Activated B cell treated with CpG ODN at 0.5 μM for 24 hours (primary cell): ENCODE data around the gene TMC8. TPM values are rescaled to one million over a fixed set of nuclear protein-coding genes. Genes with fewer than 3 reads are reported as not detected.

Experiments
- ATAC-seq: fragments of 200-7000 bp; cut with Tn5 transposase; one replicate; pipeline ENCODE4 v1.10.0; 2021; ENCODE audit warnings: low read depth, mild to moderate bottlenecking, moderate library complexity
- CTCF ChIA-PET: fragments of 350-600 bp; sonication (Branson Sonifier 250); formaldehyde crosslinking; loops from one replicate; lab custom pipeline; 2021; ENCODE audit warnings: antibody characterized with exemption; lab: Charles Lee
- POLR2A ChIA-PET: fragments of 350-600 bp; sonication (Branson Sonifier 250); formaldehyde crosslinking; loops from one replicate; lab custom pipeline; 2021; ENCODE audit warnings: antibody characterized with exemption; lab: Charles Lee
- DNase-seq: peaks from one replicate; pipeline ENCODE4 v3.0.0; 2022
- H3K27ac Mint-ChIP-seq: one replicate; pipeline ENCODE4 v1.8.0; 2020; ENCODE audit warnings: mixed read lengths
- H3K27me3 Mint-ChIP-seq: one replicate; pipeline ENCODE4 v1.8.0; 2021; ENCODE audit warnings: mixed read lengths
- H3K36me3 Mint-ChIP-seq: one replicate; pipeline ENCODE4 v1.8.0; 2021; ENCODE audit warnings: low read depth, mixed read lengths
- H3K4me1 Mint-ChIP-seq: one replicate; pipeline ENCODE4 v1.8.0; 2021; ENCODE audit warnings: mixed read lengths
- H3K4me3 Mint-ChIP-seq: one replicate; pipeline ENCODE4 v1.8.0; 2020; ENCODE audit warnings: mild to moderate bottlenecking, mixed read lengths
- H3K9me3 Mint-ChIP-seq: one replicate; pipeline ENCODE4 v1.8.0; 2020; ENCODE audit warnings: mixed read lengths
- intact Hi-C: fragments of 100-400 bp; cut with micrococcal nuclease; formaldehyde crosslinking; loops from one replicate; pipeline ENCODE4 v1.15.1; 2024
- total RNA-seq: library from RNA; stranded (reverse); gene quantifications from 2 replicates; pipeline ENCODE4 v1.2.3, GENCODE V29; 2022
- TF ChIP-seq, protein P1 (sequence below): fragments of 200-600 bp; IDR thresholded peaks from one replicate; pipeline ENCODE4 v1.8.0; 2022; ENCODE audit warnings: antibody characterized with exemption, mild to moderate bottlenecking

The TMC8 gene
- total RNA-seq, 1 donor from 2014 or later: 181 TPM

DNA sequence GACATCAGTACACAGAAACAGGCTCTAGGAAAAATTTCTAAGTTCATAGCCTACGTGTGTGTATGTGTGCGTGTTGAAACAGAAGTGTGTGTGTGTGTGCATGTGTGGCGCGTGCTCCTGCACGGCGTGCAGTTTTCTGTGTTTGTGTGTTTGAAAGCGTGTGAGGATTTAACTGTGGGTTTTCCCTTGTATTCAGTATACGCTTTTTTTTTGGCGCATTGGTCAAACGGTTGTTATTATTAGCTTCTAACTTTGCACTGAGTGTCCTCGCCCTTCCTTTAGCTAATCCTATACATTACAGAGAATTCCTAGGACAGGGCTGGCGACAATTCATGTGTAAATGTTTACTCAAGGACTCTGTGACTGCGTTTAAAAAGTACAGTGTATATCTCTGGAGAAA, 25.0 kb upstream of the TMC8 start:
- POLR2A ChIA-PET: interaction anchor here (0.6 to 1.2 kb wide), 4 partner anchors 12 to 236 kb away, joined by 3 to 4 read pairs (median 3); no protein-coding TSS in a partner anchor
- ATAC-seq: no peak

DNA sequence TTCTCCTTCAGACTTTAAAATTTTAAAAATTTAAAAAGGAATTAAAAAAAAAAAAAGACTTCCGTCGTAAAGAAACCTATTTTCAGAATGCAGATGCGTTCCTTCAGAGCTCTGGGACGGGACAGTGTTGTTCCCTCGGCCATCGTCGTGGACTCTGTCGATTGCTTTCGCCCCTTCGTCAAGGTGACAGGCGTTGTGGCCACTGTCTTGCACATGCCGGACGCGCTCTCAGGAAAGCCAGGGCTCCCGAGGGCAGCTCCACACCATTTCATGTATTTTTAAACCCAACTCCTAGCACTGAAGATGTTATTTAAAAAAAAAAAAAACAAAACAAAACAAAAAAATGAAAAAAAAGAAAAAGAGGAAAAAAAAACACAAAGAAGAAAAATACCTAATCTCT, 24.4 kb upstream of the TMC8 start:
- POLR2A ChIA-PET: interaction anchor here (0.6 to 1.2 kb wide), 7 partner anchors 12 to 269 kb away, joined by 3 to 5 read pairs (median 3); no protein-coding TSS in a partner anchor
- ATAC-seq (no peak), DNase-seq (no peak)
- H3K36me3 Mint-ChIP-seq: peaks cover 63% of the 10 kb centered on the region
- no peaks in the 10 kb centered on the region for H3K27me3 Mint-ChIP-seq
- peaks cover 1% of the 10 kb centered on the region for H3K4me1 Mint-ChIP-seq
- no peak overlapping the region for H3K27ac Mint-ChIP-seq
- H3K4me3 Mint-ChIP-seq: no peak overlapping the region
- CTCF ChIA-PET: interaction anchor here (1.2 kb wide), 1 partner anchor 70 kb away, joined by 3 read pairs; no protein-coding TSS in a partner anchor
- intact Hi-C loops: no loop called here
- TF ChIP-seq, protein P1, sequence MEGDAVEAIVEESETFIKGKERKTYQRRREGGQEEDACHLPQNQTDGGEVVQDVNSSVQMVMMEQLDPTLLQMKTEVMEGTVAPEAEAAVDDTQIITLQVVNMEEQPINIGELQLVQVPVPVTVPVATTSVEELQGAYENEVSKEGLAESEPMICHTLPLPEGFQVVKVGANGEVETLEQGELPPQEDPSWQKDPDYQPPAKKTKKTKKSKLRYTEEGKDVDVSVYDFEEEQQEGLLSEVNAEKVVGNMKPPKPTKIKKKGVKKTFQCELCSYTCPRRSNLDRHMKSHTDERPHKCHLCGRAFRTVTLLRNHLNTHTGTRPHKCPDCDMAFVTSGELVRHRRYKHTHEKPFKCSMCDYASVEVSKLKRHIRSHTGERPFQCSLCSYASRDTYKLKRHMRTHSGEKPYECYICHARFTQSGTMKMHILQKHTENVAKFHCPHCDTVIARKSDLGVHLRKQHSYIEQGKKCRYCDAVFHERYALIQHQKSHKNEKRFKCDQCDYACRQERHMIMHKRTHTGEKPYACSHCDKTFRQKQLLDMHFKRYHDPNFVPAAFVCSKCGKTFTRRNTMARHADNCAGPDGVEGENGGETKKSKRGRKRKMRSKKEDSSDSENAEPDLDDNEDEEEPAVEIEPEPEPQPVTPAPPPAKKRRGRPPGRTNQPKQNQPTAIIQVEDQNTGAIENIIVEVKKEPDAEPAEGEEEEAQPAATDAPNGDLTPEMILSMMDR: no peak
- H3K9me3 Mint-ChIP-seq: no peaks in the 10 kb centered on the region

More for the DNA sequence above, 25.0 kb upstream of the TMC8 start:
- peaks cover 60% of the 10 kb centered on the region for H3K36me3 Mint-ChIP-seq
- H3K27me3 Mint-ChIP-seq: no peaks in the 10 kb centered on the region
- CTCF ChIA-PET: interaction anchor here (0.7 kb wide), 1 partner anchor 311 kb away, joined by 3 read pairs; no protein-coding TSS in a partner anchor
- no peak overlapping the region for H3K27ac Mint-ChIP-seq
- H3K9me3 Mint-ChIP-seq: no peaks in the 10 kb centered on the region
- DNase-seq: no peak
- intact Hi-C loops: no loop called here
- TF ChIP-seq, protein P1: no peak
- no peak overlapping the region for H3K4me3 Mint-ChIP-seq
- peaks cover 1% of the 10 kb centered on the region for H3K4me1 Mint-ChIP-seq

DNA sequence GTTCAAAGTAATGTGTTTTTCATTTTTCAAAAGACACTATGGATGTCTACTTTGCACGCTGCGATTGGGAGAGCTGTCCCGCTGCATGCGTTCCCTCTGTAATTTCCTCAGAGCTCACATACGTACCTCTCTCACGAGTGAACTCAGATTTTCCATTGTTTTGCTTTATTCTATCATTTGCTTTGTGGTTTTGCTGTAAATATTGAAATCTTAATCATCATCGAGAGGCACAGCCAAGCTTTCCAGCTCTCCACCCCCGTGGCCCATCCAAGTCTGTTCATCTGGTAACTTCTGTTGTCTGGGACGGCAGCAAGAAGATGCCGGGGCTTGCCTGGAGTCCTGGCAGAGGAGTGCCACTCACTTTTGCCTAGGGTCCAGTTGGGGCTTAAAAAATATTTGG, 23.1 kb upstream of the TMC8 start:
- TF ChIP-seq, protein P1: no peak
- ATAC-seq (no peak), DNase-seq (no peak)
- POLR2A ChIA-PET: no interaction called here
- no peaks in the 10 kb centered on the region for H3K27me3 Mint-ChIP-seq
- CTCF ChIA-PET: no interaction called here
- H3K9me3 Mint-ChIP-seq: no peaks in the 10 kb centered on the region
- H3K36me3 Mint-ChIP-seq: peaks cover 57% of the 10 kb centered on the region
- H3K4me3 Mint-ChIP-seq: no peak overlapping the region
- no peak overlapping the region for H3K27ac Mint-ChIP-seq
- intact Hi-C loops: no loop called here
- peaks cover 2% of the 10 kb centered on the region for H3K4me1 Mint-ChIP-seq

DNA sequence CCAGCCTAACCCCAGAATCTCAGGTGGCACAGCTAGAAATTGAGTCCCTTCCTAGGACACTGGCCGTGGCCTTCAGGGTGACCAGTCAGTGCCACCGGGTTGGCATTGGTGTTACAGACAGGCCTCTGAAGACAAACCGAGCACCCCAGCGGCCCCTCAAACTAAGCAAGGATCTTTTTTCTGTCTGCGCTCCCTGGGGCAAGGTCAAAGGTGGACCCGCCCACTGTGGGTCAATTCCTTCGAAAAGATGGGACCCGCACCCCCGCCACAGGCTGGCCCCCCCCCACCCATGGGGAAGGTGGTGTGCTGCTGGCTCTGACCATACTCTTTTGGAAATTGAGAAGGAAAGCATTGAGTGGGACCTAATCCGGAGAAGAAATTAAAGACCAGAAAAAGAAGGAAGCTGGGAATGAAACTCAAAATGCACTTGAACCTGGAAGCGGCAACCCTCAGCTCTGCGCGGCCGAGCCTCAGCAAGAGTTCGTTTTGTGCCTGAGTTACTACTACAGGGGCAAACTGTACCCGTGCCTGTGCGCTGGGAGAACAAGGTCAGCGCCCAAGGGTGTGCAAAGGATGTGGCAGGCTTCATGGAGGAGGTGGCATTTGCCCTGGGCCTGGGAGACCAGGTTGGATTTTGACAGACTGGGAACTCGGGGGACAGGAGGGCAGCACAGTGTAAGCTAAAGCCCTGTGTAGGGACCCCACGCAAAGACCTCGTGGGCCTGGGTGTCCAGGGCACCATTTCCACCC, 22.4 kb upstream of the TMC8 start:
- no peak for ATAC-seq
- POLR2A ChIA-PET: interaction anchor here (1.1 to 1.4 kb wide), 2 partner anchors 12 to 20 kb away, joined by 4 to 7 read pairs; partner anchors contain the start of gene TMC6
- H3K27ac Mint-ChIP-seq: no peak overlapping the region
- CTCF ChIA-PET: interaction anchor here (1.0 to 1.1 kb wide), 2 partner anchors 23 to 67 kb away, joined by 4 to 5 read pairs; no protein-coding TSS in a partner anchor
- peaks cover 63% of the 10 kb centered on the region for H3K36me3 Mint-ChIP-seq
- H3K9me3 Mint-ChIP-seq: no peaks in the 10 kb centered on the region
- H3K4me1 Mint-ChIP-seq: peaks cover 9% of the 10 kb centered on the region
- DNase-seq: no peak
- no peak overlapping the region for H3K4me3 Mint-ChIP-seq
- intact Hi-C loops: no loop called here
- TF ChIP-seq, protein P1: no peak
- H3K27me3 Mint-ChIP-seq: no peaks in the 10 kb centered on the region
